Measurements from ENCODE around the gene CCIN. TPM values are rescaled to one million over a fixed set of nuclear protein-coding genes. Genes with fewer than 3 reads are reported as not detected.

CCIN gene
- total and polyA plus RNA-seq, 3 experiments from 2014 or later = 0.14 TPM; not detected in 2

GRCh38 chr9:36147441-36148175 lies 21.6 kb upstream of the CCIN start:
- Histone ChIP-seq H3K4me1 (ENCODE audit: insufficient read depth, low read length) (peaks cover 98% of the 10 kb centered on the region), H3K27ac (ENCODE audit: low read depth, low read length) (no peak overlapping the region), H3K9me3 (ENCODE audit: low read length) (peaks cover 5% of the 10 kb centered on the region), H3K36me3 (ENCODE audit: insufficient read depth, low read length) (no peaks in the 10 kb centered on the region), H3K27me3 (ENCODE audit: insufficient read depth, low read length, poor library complexity, severe bottlenecking) (no peaks in the 10 kb centered on the region), H3K4me3 (ENCODE audit: low read length) (no peak overlapping the region)
- Mint-ChIP-seq H3K27me3 (peaks cover 0 to 3% of the 10 kb centered on the region in 2 donors), H3K36me3 (peaks cover 16 to 29% (median 25%) of the 10 kb centered on the region in 3 donors), H3K4me1 (peaks cover 89 to 97% (median 91%) of the 10 kb centered on the region in 3 donors), H3K9me3 (peaks cover 0 to 9% (median 6%) of the 10 kb centered on the region in 5 donors), H3K27ac (peak overlapping the region; percentile 77 to 97 (median 92)), H3K4me3 (peak overlapping the region; percentile 47 to 75 (median 61))
- POLR2A ChIA-PET = interaction anchor here (1.1 to 2.3 kb wide), 3 partner anchors 7 to 11 kb away, joined by 3 to 12 read pairs (median 8); partner anchors contain the start of gene GLIPR2
- CTCF ChIA-PET = interaction anchor here (3.7 to 4.4 kb wide), 3 partner anchors 11 to 45 kb away, joined by 21 to 29 read pairs (median 28); partner anchors contain the start of gene GLIPR2
- DNase-seq = no peak

GRCh38 chr9:36148311-36149051 lies 20.7 kb upstream of the CCIN start:
- Histone ChIP-seq H3K9me3 (ENCODE audit: low read length) (peaks cover 5% of the 10 kb centered on the region), H3K4me1 (ENCODE audit: insufficient read depth, low read length) (peaks cover 96% of the 10 kb centered on the region), H3K27me3 (ENCODE audit: insufficient read depth, low read length, poor library complexity, severe bottlenecking) (no peaks in the 10 kb centered on the region), H3K36me3 (ENCODE audit: insufficient read depth, low read length) (no peaks in the 10 kb centered on the region), H3K4me3 (ENCODE audit: low read length) (no peak overlapping the region), H3K27ac (ENCODE audit: low read depth, low read length) (no peak overlapping the region)
- CTCF ChIA-PET = interaction anchor here (0.8 to 4.4 kb wide), 8 partner anchors 9 to 46 kb away, joined by 3 to 29 read pairs (median 5); partner anchors contain the start of gene GLIPR2
- H3K4me1 Mint-ChIP-seq = peaks cover 85 to 96% (median 90%) of the 10 kb centered on the region in 3 donors
- peak overlapping the region; percentile 77 to 97 (median 92) for H3K27ac Mint-ChIP-seq
- H3K9me3 Mint-ChIP-seq = peaks cover 0 to 9% (median 6%) of the 10 kb centered on the region in 5 donors
- POLR2A ChIA-PET = interaction anchor here (0.6 to 2.3 kb wide), 4 partner anchors 8 to 42 kb away, joined by 3 to 12 read pairs (median 6); partner anchors contain the start of genes CLTA and GLIPR2
- peaks cover 16 to 30% (median 29%) of the 10 kb centered on the region in 3 donors for H3K36me3 Mint-ChIP-seq
- peak; percentile 40 to 89 (median 67) for DNase-seq
- peaks cover 0 to 3% of the 10 kb centered on the region in 2 donors for H3K27me3 Mint-ChIP-seq
- H3K4me3 Mint-ChIP-seq = peak overlapping the region in 5 of 7 donors; percentile 47 to 75 (median 61)

- peaks cover 84 to 95% (median 88%) of the 10 kb centered on the region in 3 donors for H3K4me1 Mint-ChIP-seq
- no peaks in the 10 kb centered on the region for H3K36me3 ChIP-seq (ENCODE audit: insufficient read depth, low read length)
- peaks cover 5% of the 10 kb centered on the region for H3K9me3 ChIP-seq (ENCODE audit: low read length)
- no peaks in the 10 kb centered on the region for H3K27me3 ChIP-seq (ENCODE audit: insufficient read depth, low read length, poor library complexity, severe bottlenecking)
- peaks cover 0 to 3% of the 10 kb centered on the region in 2 donors for H3K27me3 Mint-ChIP-seq
- peaks cover 90% of the 10 kb centered on the region for H3K4me1 ChIP-seq (ENCODE audit: insufficient read depth, low read length)
- peaks cover 16 to 30% (median 29%) of the 10 kb centered on the region in 3 donors for H3K36me3 Mint-ChIP-seq
- POLR2A ChIA-PET = interaction anchor here (0.6 to 2.3 kb wide), 4 partner anchors 9 to 41 kb away, joined by 3 to 12 read pairs (median 6); partner anchors contain the start of genes CLTA and GLIPR2
- peak overlapping the region in 4 of 7 donors; percentile 51 to 75 (median 62) for H3K4me3 Mint-ChIP-seq
- H3K9me3 Mint-ChIP-seq = peaks cover 0 to 9% (median 6%) of the 10 kb centered on the region in 5 donors
- no peak overlapping the region for H3K27ac ChIP-seq (ENCODE audit: low read depth, low read length)
- H3K27ac Mint-ChIP-seq = peak overlapping the region; percentile 77 to 99 (median 96)
- no peak overlapping the region for H3K4me3 ChIP-seq (ENCODE audit: low read length)
- DNase-seq = no peak
- CTCF ChIA-PET = interaction anchor here (0.8 to 4.4 kb wide), 8 partner anchors 10 to 47 kb away, joined by 3 to 29 read pairs (median 5); partner anchors contain the start of gene GLIPR2
Measured at GRCh38 chr9:36149197-36149596, 20.0 kb upstream of the CCIN start.

DNA sequence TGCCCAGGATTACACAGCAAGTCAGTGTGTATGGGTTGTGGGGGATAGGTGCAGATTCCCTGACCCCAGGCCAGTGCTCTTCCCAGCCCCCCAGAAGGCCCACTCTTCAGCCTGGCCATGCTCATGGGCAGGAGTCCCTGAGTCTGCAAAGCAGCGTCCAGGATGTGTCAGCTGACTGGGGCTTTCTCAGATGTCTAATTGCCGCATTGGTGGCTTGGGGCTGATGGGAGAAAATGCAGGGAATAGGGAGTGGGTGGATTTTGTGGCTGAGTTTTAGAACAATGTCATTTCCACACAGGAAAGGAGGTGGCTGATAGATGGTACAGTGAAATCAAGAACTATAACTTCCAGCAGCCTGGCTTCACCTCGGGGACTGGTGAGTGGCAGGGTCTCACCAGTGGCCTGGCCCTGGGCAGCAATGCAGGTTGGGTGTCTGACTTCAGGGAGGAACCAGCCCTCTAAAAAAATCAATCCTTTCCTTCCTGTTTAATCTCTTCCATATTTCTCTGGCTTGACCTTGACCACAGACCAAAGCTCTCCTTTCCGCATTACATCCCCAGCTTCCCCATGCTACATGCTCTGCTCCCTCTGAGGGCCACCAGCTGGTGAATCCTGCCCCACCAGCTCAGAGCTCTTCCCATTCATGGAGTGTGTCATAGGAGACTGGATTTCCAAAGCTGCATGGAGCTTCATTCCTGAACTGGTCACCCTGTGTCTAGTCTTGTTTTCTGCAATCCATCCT lies 18.4 kb upstream of the CCIN start:
- ChIA-PET CTCF (interaction anchor here (1.6 to 8.7 kb wide), 5 partner anchors 10 to 48 kb away, joined by 3 to 58 read pairs (median 21); partner anchors contain the start of genes CLTA and GLIPR2), POLR2A (interaction anchor here (0.6 kb wide), 1 partner anchor 16 kb away, joined by 4 read pairs; no protein-coding TSS in a partner anchor)
- no peaks in the 10 kb centered on the region for H3K36me3 ChIP-seq (ENCODE audit: insufficient read depth, low read length)
- peaks cover 14 to 34% (median 23%) of the 10 kb centered on the region in 3 donors for H3K36me3 Mint-ChIP-seq
- peaks cover 0 to 6% (median 3%) of the 10 kb centered on the region in 5 donors for H3K9me3 Mint-ChIP-seq
- peak overlapping the region; percentile 74 for H3K27ac ChIP-seq (ENCODE audit: low read depth, low read length)
- H3K27me3 ChIP-seq (ENCODE audit: insufficient read depth, low read length, poor library complexity, severe bottlenecking) = no peaks in the 10 kb centered on the region
- H3K27me3 Mint-ChIP-seq = no peaks in the 10 kb centered on the region
- peaks cover 81% of the 10 kb centered on the region for H3K4me1 ChIP-seq (ENCODE audit: insufficient read depth, low read length)
- peak overlapping the region; percentile 72 for H3K4me3 ChIP-seq (ENCODE audit: low read length)
- peak overlapping the region; percentile 94 to 99 (median 99) for H3K27ac Mint-ChIP-seq
- peak overlapping the region; percentile 69 to 90 (median 83) for H3K4me3 Mint-ChIP-seq
- peak in 1 of 5 donors; percentile 41 for DNase-seq
- H3K9me3 ChIP-seq (ENCODE audit: low read length) = no peaks in the 10 kb centered on the region
- H3K4me1 Mint-ChIP-seq = peaks cover 76 to 87% (median 76%) of the 10 kb centered on the region in 3 donors

GRCh38 chr9:36151316-36152210 lies 17.6 kb upstream of the CCIN start:
- peak; percentile 81 to 95 (median 90) for DNase-seq
- ChIA-PET POLR2A (interaction anchor here (0.6 to 1.2 kb wide), 3 partner anchors 15 to 203 kb away, joined by 4 to 12 read pairs (median 7); partner anchors contain the start of gene GLIPR2), CTCF (interaction anchor here (1.1 to 8.7 kb wide), 8 partner anchors 8 to 49 kb away, joined by 3 to 58 read pairs (median 6); partner anchors contain the start of genes CLTA and GLIPR2)
- H3K4me1 ChIP-seq (ENCODE audit: insufficient read depth, low read length) = peaks cover 74% of the 10 kb centered on the region
- Mint-ChIP-seq H3K9me3 (no peaks in the 10 kb centered on the region), H3K4me1 (peaks cover 68 to 79% (median 68%) of the 10 kb centered on the region in 3 donors), H3K4me3 (peak overlapping the region; percentile 71 to 90 (median 88)), H3K27ac (peak overlapping the region; percentile 94 to 99 (median 99)), H3K27me3 (no peaks in the 10 kb centered on the region), H3K36me3 (peaks cover 10 to 33% (median 19%) of the 10 kb centered on the region in 3 donors)
- H3K36me3 ChIP-seq (ENCODE audit: insufficient read depth, low read length) = no peaks in the 10 kb centered on the region
- H3K27ac ChIP-seq (ENCODE audit: low read depth, low read length) = peak overlapping the region; percentile 74
- H3K4me3 ChIP-seq (ENCODE audit: low read length) = peak overlapping the region; percentile 72
- no peaks in the 10 kb centered on the region for H3K27me3 ChIP-seq (ENCODE audit: insufficient read depth, low read length, poor library complexity, severe bottlenecking)
- no peaks in the 10 kb centered on the region for H3K9me3 ChIP-seq (ENCODE audit: low read length)

- H3K9me3 Mint-ChIP-seq = no peaks in the 10 kb centered on the region
- Histone ChIP-seq H3K4me3 (ENCODE audit: low read length) (no peak overlapping the region), H3K9me3 (ENCODE audit: low read length) (no peaks in the 10 kb centered on the region), H3K4me1 (ENCODE audit: insufficient read depth, low read length) (peaks cover 61% of the 10 kb centered on the region), H3K27ac (ENCODE audit: low read depth, low read length) (no peak overlapping the region), H3K36me3 (ENCODE audit: insufficient read depth, low read length) (no peaks in the 10 kb centered on the region), H3K27me3 (ENCODE audit: insufficient read depth, low read length, poor library complexity, severe bottlenecking) (no peaks in the 10 kb centered on the region)
- H3K27ac Mint-ChIP-seq = peak overlapping the region in 7 of 8 donors; percentile 46 to 99 (median 97)
- ChIA-PET POLR2A (interaction anchor here (0.6 to 1.2 kb wide), 5 partner anchors 11 to 202 kb away, joined by 3 to 12 read pairs (median 6); partner anchors contain the start of genes CLTA and GLIPR2), CTCF (interaction anchor here (1.2 to 8.7 kb wide), 5 partner anchors 9 to 50 kb away, joined by 3 to 58 read pairs (median 7); partner anchors contain the start of gene CLTA)
- H3K36me3 Mint-ChIP-seq = peaks cover 11 to 28% (median 16%) of the 10 kb centered on the region in 3 donors
- H3K27me3 Mint-ChIP-seq = no peaks in the 10 kb centered on the region
- peak in 1 of 5 donors; percentile 31 for DNase-seq
- H3K4me3 Mint-ChIP-seq = peak overlapping the region in 6 of 7 donors; percentile 41 to 90 (median 49)
- H3K4me1 Mint-ChIP-seq = peaks cover 57 to 66% (median 57%) of the 10 kb centered on the region in 3 donors
Measured at GRCh38 chr9:36152741-36153438, 16.3 kb upstream of the CCIN start.

All from CD8-positive, alpha-beta memory T cell (primary cell).